IMR-90 (cell line): ENCODE results near the gene ALS2. TPM values are rescaled to one million over a fixed set of nuclear protein-coding genes. Genes with fewer than 3 reads are reported as not detected.

ENCODE experiments used
- ATAC-seq: fragments of 200-7000 bp; cut with Tn5 transposase; 2 replicates; pipeline ENCODE4 v1.9.1; 2020; ENCODE audit warnings: low read depth, mild to moderate bottlenecking, moderate library complexity
- BruUV-seq: library from RNA; stranded (reverse); fragments of 400-500 nt; replicated peaks from 2 replicates; lab custom pipeline; 2021; lab: Mats Ljungman, UMichigan
- CTCF ChIA-PET: fragments of 300-600 bp; formaldehyde crosslinking; extraction: SDS; loops from one replicate; lab custom pipeline; 2021; ENCODE audit warnings: antibody characterized with exemption; lab: Yijun Ruan, JAX
- POLR2A ChIA-PET: fragments of 300-600 bp; sonication (Branson Sonifier 250); formaldehyde crosslinking; loops from one replicate; lab custom pipeline; 2022; ENCODE audit warnings: antibody characterized with exemption; ENCODE audit not compliant: unreplicated experiment; lab: Charles Lee
- DNase-seq: peaks from one replicate; pipeline ENCODE4 v3.0.0; 2013
- H2AFZ ChIP-seq: replicated peaks from 2 replicates; pipeline ENCODE3; 2013; ENCODE audit warnings: low read length, mild to moderate bottlenecking; ENCODE audit not compliant: poor library complexity
- H2AK5ac ChIP-seq: 2 replicates; pipeline ENCODE4 v1.6.1; 2013; ENCODE audit warnings: low read depth, low read length, inconsistent platforms
- H2AK9ac ChIP-seq: replicated peaks from 2 replicates; pipeline ENCODE3; 2013; ENCODE audit warnings: mild to moderate bottlenecking, low read depth, low read length, moderate library complexity; ENCODE audit not compliant: poor library complexity
- H2BK120ac ChIP-seq: 2 replicates; pipeline ENCODE4 v1.6.1; 2013; ENCODE audit warnings: low read depth, low read length, inconsistent platforms
- H2BK15ac ChIP-seq: 3 replicates; pipeline ENCODE4 v1.6.1; 2013; ENCODE audit warnings: low read depth, low read length, inconsistent platforms
- H2BK20ac ChIP-seq: 2 replicates; pipeline ENCODE4 v1.6.1; 2013; ENCODE audit warnings: low read depth, mild to moderate bottlenecking, inconsistent platforms, low read length, moderate library complexity
- H2BK5ac ChIP-seq: 2 replicates; pipeline ENCODE4 v1.6.1; 2013; ENCODE audit warnings: mild to moderate bottlenecking, low read depth, low read length, inconsistent platforms; ENCODE audit not compliant: poor library complexity, severe bottlenecking
- H3K14ac ChIP-seq: replicated peaks from 2 replicates; pipeline ENCODE4 v1.6.1; 2013; ENCODE audit warnings: low read depth, low read length, inconsistent platforms
- H3K18ac ChIP-seq: 2 replicates; pipeline ENCODE4 v1.6.1; 2013; ENCODE audit warnings: low read depth, low read length, control low read depth
- H3K23ac ChIP-seq: 2 replicates; pipeline ENCODE4 v1.6.1; 2013; ENCODE audit warnings: low read depth, low read length, inconsistent platforms
- H3K27ac ChIP-seq: 2 replicates; pipeline ENCODE4 v1.5.1; 2013; ENCODE audit warnings: mild to moderate bottlenecking, control low read depth, low read length; ENCODE audit not compliant: insufficient read depth
- H3K27me3 ChIP-seq: 2 replicates; pipeline ENCODE4 v1.6.1; 2013; ENCODE audit warnings: low read length; ENCODE audit not compliant: control insufficient read depth, insufficient read depth
- H3K36me3 ChIP-seq: 2 replicates; pipeline ENCODE4 v1.6.1; 2013; ENCODE audit warnings: low read length, mixed read lengths; ENCODE audit not compliant: control insufficient read depth, insufficient read depth
- H3K4ac ChIP-seq: 2 replicates; pipeline ENCODE4 v1.6.1; 2013; ENCODE audit warnings: low read depth, low read length, inconsistent platforms
- H3K4me1 ChIP-seq: 2 replicates; pipeline ENCODE4 v1.6.1; 2013; ENCODE audit warnings: low read length, mixed read lengths; ENCODE audit not compliant: control insufficient read depth, insufficient read depth
- H3K4me2 ChIP-seq: 2 replicates; pipeline ENCODE4 v1.6.1; 2013; ENCODE audit warnings: low read depth, mild to moderate bottlenecking, control low read depth, low read length, moderate library complexity
- H3K4me3 ChIP-seq: 2 replicates; pipeline ENCODE4 v1.5.1; 2013; ENCODE audit warnings: low read depth, mild to moderate bottlenecking, control low read depth, low read length, moderate library complexity; ENCODE audit not compliant: insufficient read depth
- H3K56ac ChIP-seq: 2 replicates; pipeline ENCODE4 v1.6.1; 2013; ENCODE audit warnings: low read length, inconsistent platforms; ENCODE audit not compliant: insufficient read depth; ENCODE audit errors: extremely low read depth
- H3K79me1 ChIP-seq, 2 experiments: 2 replicates each; pipeline ENCODE4 v1.6.1; 2013; ENCODE audit warnings: low read length in 2 of 2, inconsistent platforms in 1 of 2, low read depth in 1 of 2
- H3K9ac ChIP-seq: 2 replicates; pipeline ENCODE4 v1.6.1; 2013; ENCODE audit warnings: low read depth, low read length, control low read depth
- H3K9me1 ChIP-seq: 2 replicates; pipeline ENCODE4 v1.6.1; 2013; ENCODE audit warnings: low read length, inconsistent platforms; ENCODE audit not compliant: insufficient read depth
- H3K9me3 ChIP-seq: 2 replicates; pipeline ENCODE4 v1.6.1; 2013; ENCODE audit warnings: low read length; ENCODE audit not compliant: control insufficient read depth, insufficient read depth
- H4K20me1 ChIP-seq: 2 replicates; pipeline ENCODE4 v1.6.1; 2013; ENCODE audit warnings: low read length, inconsistent platforms; ENCODE audit not compliant: insufficient read depth
- H4K5ac ChIP-seq: 2 replicates; pipeline ENCODE4 v1.6.1; 2013; ENCODE audit warnings: mild to moderate bottlenecking, low read depth, low read length, control low read depth
- H4K8ac ChIP-seq, 2 experiments: 2 replicates each; pipeline ENCODE4 v1.6.1; 2013; ENCODE audit warnings: low read depth in 2 of 2, low read length in 2 of 2, control low read depth in 1 of 2, inconsistent platforms in 1 of 2
- H4K91ac ChIP-seq: 2 replicates; pipeline ENCODE4 v1.6.1; 2013; ENCODE audit warnings: low read depth, low read length, inconsistent platforms; ENCODE audit not compliant: insufficient read depth
- RCOR1 ChIP-seq: IDR thresholded peaks from 2 replicates; pipeline ENCODE4 v1.6.1; 2012; ENCODE audit warnings: mild to moderate bottlenecking, low read length, improper control_type of control experiment; ENCODE audit not compliant: insufficient replicate concordance
- RFX5 ChIP-seq: IDR thresholded peaks from 2 replicates; pipeline ENCODE4 v1.8.0; 2012; ENCODE audit warnings: low read depth, mild to moderate bottlenecking, low read length, moderate library complexity
- WGBS, 2 experiments: methylation state at CpG; one replicate each; pipeline versions ENCODE4 v1.1.5 to v1.1.7; 2013; ENCODE audit warnings: missing lambda C conversion rate in 2 of 2; ENCODE audit not compliant: insufficient read length in 1 of 2; ENCODE audit errors: extremely low coverage in 2 of 2; 5-methylcytosine and 5-hydroxymethylcytosine counted together
- dilution Hi-C: fragments of 300-500 bp; cut with HindIII; formaldehyde crosslinking; loops from one replicate; pipeline ENCODE4 v1.14.3; 2018; ENCODE audit warnings: low sequenced_read_pairs; ENCODE audit not compliant: unreplicated experiment
- in situ Hi-C: fragments of 300-500 bp; cut with MboI; formaldehyde crosslinking; loops from 3 replicates; pipeline ENCODE4 v1.14.3; 2019; ENCODE audit warnings: low sequenced_read_pairs, inconsistent platforms, mixed read lengths
- intact Hi-C: fragments of 100-400 bp; cut with micrococcal nuclease; formaldehyde crosslinking; loops from 2 replicates; pipeline ENCODE4 v1.10.0; 2022
- polyA plus RNA-seq, 3 experiments: library from polyadenylated mRNA; depleted of rRNA; stranded (reverse); fragments of >200 nt; gene quantifications; 2 replicates each; pipeline ENCODE4 v1.2.3, GENCODE V29; 2012; ENCODE audit warnings: low replicate concordance in 1 of 3
- total RNA-seq: library from RNA; depleted of rRNA; stranded (reverse); fragments of >200 nt; gene quantifications from 2 replicates; pipeline ENCODE4 v1.2.3, GENCODE V29; 2012
- TF ChIP-seq, protein P1 (sequence below): fragments of 150-350 bp; IDR thresholded peaks from 2 replicates; pipeline ENCODE4 v1.6.1; 2016; ENCODE audit warnings: low read depth, mild to moderate bottlenecking, low read length, moderate library complexity, borderline replicate concordance

ALS2 gene
- total and polyA plus RNA-seq, 2 of the 4 experiments (the other 2 are of a cell fraction), result 14.4 to 42.3 TPM

DNA sequence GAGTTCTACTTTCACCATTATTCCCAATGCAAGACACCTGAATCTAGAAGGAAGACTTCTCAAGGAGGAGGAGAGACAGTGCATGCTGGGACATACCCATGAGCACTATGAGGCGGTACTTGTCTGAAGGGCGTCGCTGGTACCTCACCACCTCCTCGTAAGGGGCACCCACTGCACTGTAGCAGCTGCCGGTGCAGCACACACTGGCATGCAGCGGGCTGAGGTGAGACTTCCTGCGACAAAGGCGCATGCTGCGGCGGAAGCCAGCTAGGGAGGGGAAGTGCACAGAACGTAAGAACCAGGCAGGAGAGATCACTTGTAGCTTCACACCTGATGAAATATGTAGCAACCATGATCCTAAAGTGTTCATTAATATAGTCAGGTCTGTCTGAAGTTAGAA, 124.6 kb downstream of the ALS2 start:
- H3K23ac ChIP-seq, result peak overlapping the region; percentile 90
- H2AK9ac ChIP-seq, result peak overlapping the region; percentile 92
- peak overlapping the region; percentile 88 for H3K14ac ChIP-seq
- intact Hi-C loops (no loop called here), in situ Hi-C loops (no loop called here), dilution Hi-C loops (no loop called here)
- ATAC-seq (no peak), DNase-seq (no peak)
- H3K27ac ChIP-seq, result peak overlapping the region; percentile 93
- H2AK5ac ChIP-seq, result peak overlapping the region; percentile 95
- no peak overlapping the region for H3K9ac ChIP-seq
- peak overlapping the region; percentile 97 for H2BK120ac ChIP-seq
- peak overlapping the region; percentile 92 for H2BK5ac ChIP-seq
- no peak overlapping the region for H3K4me2 ChIP-seq
- ChIA-PET POLR2A (no interaction called here), CTCF (no interaction called here)
- H2BK15ac ChIP-seq, result peak overlapping the region; percentile 91; the same call in 2 of the 3 replicates
- peak overlapping the region; percentile 93 for H4K5ac ChIP-seq
- H3K4me3 ChIP-seq, result no peak overlapping the region
- H3K4me1 ChIP-seq, result peaks cover 17% of the 10 kb centered on the region
- no peaks in the 10 kb centered on the region for H3K27me3 ChIP-seq
- H3K4ac ChIP-seq, result peak overlapping the region; percentile 94
- peak overlapping the region; percentile 93 for H3K18ac ChIP-seq
- H3K9me3 ChIP-seq, result no peaks in the 10 kb centered on the region
- 0 out of 4 replicates have a peak, but pooled peaks cover 0 to 2% of the 10 kb centered on the region in 2 experiments for H3K79me1 ChIP-seq
- TF ChIP-seq RFX5 (no peak), RCOR1 (no peak)
- TF ChIP-seq, protein P1, sequence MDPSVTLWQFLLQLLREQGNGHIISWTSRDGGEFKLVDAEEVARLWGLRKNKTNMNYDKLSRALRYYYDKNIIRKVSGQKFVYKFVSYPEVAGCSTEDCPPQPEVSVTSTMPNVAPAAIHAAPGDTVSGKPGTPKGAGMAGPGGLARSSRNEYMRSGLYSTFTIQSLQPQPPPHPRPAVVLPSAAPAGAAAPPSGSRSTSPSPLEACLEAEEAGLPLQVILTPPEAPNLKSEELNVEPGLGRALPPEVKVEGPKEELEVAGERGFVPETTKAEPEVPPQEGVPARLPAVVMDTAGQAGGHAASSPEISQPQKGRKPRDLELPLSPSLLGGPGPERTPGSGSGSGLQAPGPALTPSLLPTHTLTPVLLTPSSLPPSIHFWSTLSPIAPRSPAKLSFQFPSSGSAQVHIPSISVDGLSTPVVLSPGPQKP, result no peak
- peak overlapping the region; percentile 87 for H4K91ac ChIP-seq
- H3K9me1 ChIP-seq, result peaks cover 18% of the 10 kb centered on the region
- H3K56ac ChIP-seq, result peak overlapping the region; percentile 47; the same call in 1 of the 2 replicates
- no TSS peak for BruUV-seq
- peak overlapping the region; percentile 81 for H2AFZ ChIP-seq
- peak overlapping the region; percentile 92 to 98 for H4K8ac ChIP-seq
- WGBS, 2 experiments, result 93% methylated on average over 5 of the region's 11 CpGs; no CpG with 5 or more reads in 1 of the 2 experiments
- peak overlapping the region; percentile 87 for H2BK20ac ChIP-seq
- no peaks in the 10 kb centered on the region for H4K20me1 ChIP-seq
- H3K36me3 ChIP-seq, result no peaks in the 10 kb centered on the region
